ENCODE measurements around the gene SBF2. TPM values are rescaled to one million over a fixed set of nuclear protein-coding genes. Genes with fewer than 3 reads are reported as not detected.
"Not testable (repeated sequence)": the region's sequence is repeated elsewhere in the genome, so short reads cannot be mapped to it uniquely, and the experiment has no call there.

SBF2 gene
- polyA plus RNA-seq, 1 donor, result 45.4 TPM

- WGBS (ENCODE audit: insufficient coverage, low lambda C conversion rate), result no CpG with 5 or more reads among the region's 2 CpGs
- H3K4me1 ChIP-seq (ENCODE audit: control insufficient read depth, insufficient read depth, low read length), result no peaks in the 10 kb centered on the region
- H3K27me3 ChIP-seq (ENCODE audit: control insufficient read depth, insufficient read depth, low read length), result no peaks in the 10 kb centered on the region
- H3K27ac ChIP-seq (ENCODE audit: low read length), result no peak overlapping the region
- DNase-seq, result no peak
- H3K4me3 ChIP-seq (ENCODE audit: low read length), result no peak overlapping the region
- H3K36me3 ChIP-seq (ENCODE audit: control insufficient read depth, insufficient read depth, low read length), result no peaks in the 10 kb centered on the region
- peaks cover 9% of the 10 kb centered on the region for H3K9me3 ChIP-seq (ENCODE audit: control insufficient read depth, low read depth, low read length)
Measured at GRCh38 chr11:10041748-10042446, 252.1 kb downstream of the SBF2 start.

- no peak for DNase-seq
- H3K4me1 ChIP-seq (ENCODE audit: control insufficient read depth, insufficient read depth, low read length), result no peaks in the 10 kb centered on the region
- H3K9me3 ChIP-seq (ENCODE audit: control insufficient read depth, low read depth, low read length), result peaks cover 9% of the 10 kb centered on the region
- no peak overlapping the region for H3K27ac ChIP-seq (ENCODE audit: low read length)
- no peaks in the 10 kb centered on the region for H3K36me3 ChIP-seq (ENCODE audit: control insufficient read depth, insufficient read depth, low read length)
- WGBS (ENCODE audit: insufficient coverage, low lambda C conversion rate), result no CpG with 5 or more reads among the region's 2 CpGs
- no peak overlapping the region for H3K4me3 ChIP-seq (ENCODE audit: low read length)
- H3K27me3 ChIP-seq (ENCODE audit: control insufficient read depth, insufficient read depth, low read length), result no peaks in the 10 kb centered on the region
Measured at GRCh38 chr11:10041332-10041731, 252.7 kb downstream of the SBF2 start.

GRCh38 chr11:10038521-10039302, 255.3 kb downstream of the SBF2 start:
- WGBS (ENCODE audit: insufficient coverage, low lambda C conversion rate), result 78% methylated on average over 2 of the region's 2 CpGs

GRCh38 chr11:10035932-10036331, 258.1 kb downstream of the SBF2 start:
- not testable (repeated sequence) for H3K36me3 ChIP-seq (ENCODE audit: control insufficient read depth, insufficient read depth, low read length); H3K9me3 ChIP-seq (ENCODE audit: control insufficient read depth, low read depth, low read length); H3K27me3 ChIP-seq (ENCODE audit: control insufficient read depth, insufficient read depth, low read length); H3K4me3 ChIP-seq (ENCODE audit: low read length); H3K4me1 ChIP-seq (ENCODE audit: control insufficient read depth, insufficient read depth, low read length); H3K27ac ChIP-seq (ENCODE audit: low read length); DNase-seq
- no CpG with 5 or more reads among the region's 6 CpGs for WGBS (ENCODE audit: insufficient coverage, low lambda C conversion rate)

More at GRCh38 chr11:10038521-10039302, 255.3 kb downstream of the SBF2 start:
- H3K27me3 ChIP-seq (ENCODE audit: control insufficient read depth, insufficient read depth, low read length), result no peaks in the 10 kb centered on the region
- no peaks in the 10 kb centered on the region for H3K9me3 ChIP-seq (ENCODE audit: control insufficient read depth, low read depth, low read length)
- no peak overlapping the region for H3K4me3 ChIP-seq (ENCODE audit: low read length)
- no peak for DNase-seq
- no peak overlapping the region for H3K27ac ChIP-seq (ENCODE audit: low read length)
- H3K4me1 ChIP-seq (ENCODE audit: control insufficient read depth, insufficient read depth, low read length), result no peaks in the 10 kb centered on the region
- no peaks in the 10 kb centered on the region for H3K36me3 ChIP-seq (ENCODE audit: control insufficient read depth, insufficient read depth, low read length)

GRCh38 chr11:10032935-10033334, 261.1 kb downstream of the SBF2 start:
- DNase-seq, result no peak
- Histone ChIP-seq H3K9me3 (ENCODE audit: control insufficient read depth, low read depth, low read length) (no peaks in the 10 kb centered on the region), H3K4me3 (ENCODE audit: low read length) (no peak overlapping the region), H3K27ac (ENCODE audit: low read length) (no peak overlapping the region), H3K36me3 (ENCODE audit: control insufficient read depth, insufficient read depth, low read length) (peaks cover 5% of the 10 kb centered on the region), H3K27me3 (ENCODE audit: control insufficient read depth, insufficient read depth, low read length) (no peaks in the 10 kb centered on the region), H3K4me1 (ENCODE audit: control insufficient read depth, insufficient read depth, low read length) (no peaks in the 10 kb centered on the region)

- WGBS (ENCODE audit: insufficient coverage, low lambda C conversion rate), result 83% methylated on average over 1 of the region's 2 CpGs
- DNase-seq, result no peak
- no peaks in the 10 kb centered on the region for H3K4me1 ChIP-seq (ENCODE audit: control insufficient read depth, insufficient read depth, low read length)
- H3K9me3 ChIP-seq (ENCODE audit: control insufficient read depth, low read depth, low read length), result no peaks in the 10 kb centered on the region
- no peaks in the 10 kb centered on the region for H3K27me3 ChIP-seq (ENCODE audit: control insufficient read depth, insufficient read depth, low read length)
- no peak overlapping the region for H3K27ac ChIP-seq (ENCODE audit: low read length)
- no peak overlapping the region for H3K4me3 ChIP-seq (ENCODE audit: low read length)
- H3K36me3 ChIP-seq (ENCODE audit: control insufficient read depth, insufficient read depth, low read length), result peaks cover 16% of the 10 kb centered on the region
Measured at GRCh38 chr11:10030122-10030490, 263.9 kb downstream of the SBF2 start.

GRCh38 chr11:10029386-10030121, 264.5 kb downstream of the SBF2 start:
- Histone ChIP-seq H3K9me3 (ENCODE audit: control insufficient read depth, low read depth, low read length) (no peaks in the 10 kb centered on the region), H3K4me3 (ENCODE audit: low read length) (no peak overlapping the region), H3K4me1 (ENCODE audit: control insufficient read depth, insufficient read depth, low read length) (no peaks in the 10 kb centered on the region), H3K36me3 (ENCODE audit: control insufficient read depth, insufficient read depth, low read length) (peaks cover 16% of the 10 kb centered on the region), H3K27ac (ENCODE audit: low read length) (no peak overlapping the region), H3K27me3 (ENCODE audit: control insufficient read depth, insufficient read depth, low read length) (no peaks in the 10 kb centered on the region)
- DNase-seq, result no peak
- WGBS (ENCODE audit: insufficient coverage, low lambda C conversion rate), result 90% methylated on average over 2 of the region's 3 CpGs

- H3K9me3 ChIP-seq (ENCODE audit: control insufficient read depth, low read depth, low read length), result no peaks in the 10 kb centered on the region
- H3K36me3 ChIP-seq (ENCODE audit: control insufficient read depth, insufficient read depth, low read length), result peaks cover 16% of the 10 kb centered on the region
- H3K4me3 ChIP-seq (ENCODE audit: low read length), result no peak overlapping the region
- peaks cover 4% of the 10 kb centered on the region for H3K4me1 ChIP-seq (ENCODE audit: control insufficient read depth, insufficient read depth, low read length)
- WGBS (ENCODE audit: insufficient coverage, low lambda C conversion rate), result 71% methylated on average over 1 of the region's 2 CpGs
- H3K27ac ChIP-seq (ENCODE audit: low read length), result no peak overlapping the region
- no peaks in the 10 kb centered on the region for H3K27me3 ChIP-seq (ENCODE audit: control insufficient read depth, insufficient read depth, low read length)
- DNase-seq, result no peak
Measured at GRCh38 chr11:10026514-10026913, 267.5 kb downstream of the SBF2 start.

GRCh38 chr11:10023212-10023611, 270.8 kb downstream of the SBF2 start:
- Histone ChIP-seq H3K27ac (ENCODE audit: low read length) (no peak overlapping the region), H3K4me3 (ENCODE audit: low read length) (no peak overlapping the region), H3K36me3 (ENCODE audit: control insufficient read depth, insufficient read depth, low read length) (peaks cover 12% of the 10 kb centered on the region), H3K4me1 (ENCODE audit: control insufficient read depth, insufficient read depth, low read length) (peaks cover 6% of the 10 kb centered on the region), H3K9me3 (ENCODE audit: control insufficient read depth, low read depth, low read length) (no peaks in the 10 kb centered on the region), H3K27me3 (ENCODE audit: control insufficient read depth, insufficient read depth, low read length) (no peaks in the 10 kb centered on the region)
- 100% methylated on average over 2 of the region's 3 CpGs for WGBS (ENCODE audit: insufficient coverage, low lambda C conversion rate)
- no peak for DNase-seq

- Histone ChIP-seq H3K27me3 (ENCODE audit: control insufficient read depth, insufficient read depth, low read length) (no peaks in the 10 kb centered on the region), H3K4me1 (ENCODE audit: control insufficient read depth, insufficient read depth, low read length) (peaks cover 6% of the 10 kb centered on the region), H3K9me3 (ENCODE audit: control insufficient read depth, low read depth, low read length) (no peaks in the 10 kb centered on the region), H3K4me3 (ENCODE audit: low read length) (no peak overlapping the region), H3K36me3 (ENCODE audit: control insufficient read depth, insufficient read depth, low read length) (peaks cover 9% of the 10 kb centered on the region), H3K27ac (ENCODE audit: low read length) (no peak overlapping the region)
- no CpG with 5 or more reads among the region's 2 CpGs for WGBS (ENCODE audit: insufficient coverage, low lambda C conversion rate)
- no peak for DNase-seq
Measured at GRCh38 chr11:10022764-10023163, 271.3 kb downstream of the SBF2 start.
